Daoy (cell line): ENCODE results near the gene CREM. TPM values are rescaled to one million over a fixed set of nuclear protein-coding genes. Genes with fewer than 3 reads are reported as not detected.
A peak's percentile ranks its signal among the peaks of the same experiment; 100 is the strongest.

ENCODE experiments used
- DNase-seq: peaks from one replicate; pipeline ENCODE4 v3.0.0-alpha.2; 2015; ENCODE audit warnings: low read depth
- total RNA-seq: library from RNA; depleted of rRNA; stranded (reverse); fragments of >200 nt; shearing (Covaris generic); gene quantifications from 2 replicates; pipeline ENCODE4 v1.2.3, GENCODE V29; 2014

Gene CREM
- total RNA-seq, 1 experiment from 2014 or later: 30.2 TPM

- no peak for DNase-seq
Measured at GRCh38 chr10:35219891-35220890, 93.5 kb downstream of the CREM start.

GRCh38 chr10:35223016-35223415 is 96.4 kb downstream of the CREM start:
- no peak for DNase-seq

GRCh38 chr10:35224045-35224740 is 97.5 kb downstream of the CREM start:
- DNase-seq: no peak

- no peak for DNase-seq
Measured at GRCh38 chr10:35225204-35225603, 98.6 kb downstream of the CREM start.

- no peak for DNase-seq
Measured at GRCh38 chr10:35226507-35226906, 99.9 kb downstream of the CREM start.

- DNase-seq: no peak
Measured at GRCh38 chr10:35228058-35228457, 101.4 kb downstream of the CREM start.

- DNase-seq: no peak
Measured at GRCh38 chr10:35231646-35232045, 105.0 kb downstream of the CREM start.

- no peak for DNase-seq
Measured at GRCh38 chr10:35232527-35232926, 105.9 kb downstream of the CREM start.

GRCh38 chr10:35234073-35234472 is 107.4 kb downstream of the CREM start:
- DNase-seq: no peak

GRCh38 chr10:35236739-35237138 is 110.1 kb downstream of the CREM start:
- peak; percentile 14 for DNase-seq

GRCh38 chr10:35237766-35238512 is 111.3 kb downstream of the CREM start:
- no peak for DNase-seq

GRCh38 chr10:35244549-35244948 is 117.9 kb downstream of the CREM start:
- DNase-seq: no peak

GRCh38 chr10:35246770-35247343 is 120.2 kb downstream of the CREM start:
- no peak for DNase-seq

GRCh38 chr10:35251373-35252100 is 124.9 kb downstream of the CREM start:
- no peak for DNase-seq

GRCh38 chr10:35257057-35257983 is 130.7 kb downstream of the CREM start:
- no peak for DNase-seq

GRCh38 chr10:35259769-35260397 is 133.2 kb downstream of the CREM start:
- peak; percentile 83 for DNase-seq

GRCh38 chr10:35262436-35262835 is 135.8 kb downstream of the CREM start:
- no peak for DNase-seq
